ENCODE results near the gene TMEM59L. TPM values are rescaled to one million over a fixed set of nuclear protein-coding genes. Genes with fewer than 3 reads are reported as not detected.

TMEM59L gene
- total and polyA plus RNA-seq, 2 of the 13 experiments (the other 11 are each of a cell fraction or from before 2014, with no cell fraction given), result 0.97 to 5.5 TPM

GRCh38 chr19:18589380-18590272, 23.0 kb upstream of the TMEM59L start (continued):
- TF ChIP-seq ZFAT (CRISPR knock-in tag; conservative IDR thresholded peaks at IDR 0.05) (peak; percentile 89), ELF3 (CRISPR knock-in tag; IDR thresholded peaks at IDR 0.05) (peak; percentile 53; the same call in 1 of the 2 replicates), ZNF263 (CRISPR knock-in tag; IDR thresholded peaks at IDR 0.05) (peak; percentile 72), ZSCAN30 (CRISPR knock-in tag; IDR thresholded peaks at IDR 0.05) (peak; percentile 84; the same call in 1 of the 2 replicates), FOXK2 (IDR thresholded peaks at IDR 0.05) (no peak), ZNF362 (CRISPR knock-in tag; IDR thresholded peaks at IDR 0.05; ENCODE audit: borderline replicate concordance) (peak; percentile 43; the same call in 1 of the 2 replicates), ZNF264 (CRISPR knock-in tag; IDR thresholded peaks at IDR 0.05) (no peak; the same call in 1 of the 2 replicates), ZC3H13 (CRISPR knock-in tag; IDR thresholded peaks at IDR 0.05) (peak; percentile 81), ZNF589 (CRISPR knock-in tag; conservative IDR thresholded peaks at IDR 0.05) (no peak), ZNF878 (CRISPR knock-in tag; IDR thresholded peaks at IDR 0.05) (peak; percentile 93), PAX8 (CRISPR knock-in tag; IDR thresholded peaks at IDR 0.05; ENCODE audit: borderline replicate concordance) (peak; percentile 96; the same call in 1 of the 2 replicates), PHF5A (CRISPR knock-in tag; IDR thresholded peaks at IDR 0.05; ENCODE audit: low read depth, unreplicated experiment) (no peak), CEBPG (CRISPR knock-in tag; IDR thresholded peaks at IDR 0.05) (no peak), SP2 (CRISPR knock-in tag; IDR thresholded peaks at IDR 0.05) (peak; percentile 50; the same call in 1 of the 2 replicates), SATB2 (CRISPR knock-in tag; IDR thresholded peaks at IDR 0.05) (peak; percentile 96), IRF1 (CRISPR knock-in tag; IDR thresholded peaks at IDR 0.05; ENCODE audit: low read depth) (peak; percentile 92; the same call in 1 of the 2 replicates), FOXA3 (CRISPR knock-in tag; IDR thresholded peaks at IDR 0.05) (peak; percentile 39; the same call in 1 of the 2 replicates), ARID4A (CRISPR knock-in tag; IDR thresholded peaks at IDR 0.05; ENCODE audit: borderline replicate concordance) (peak; percentile 73), HNF4G (IDR thresholded peaks at IDR 0.05; ENCODE audit: borderline replicate concordance, low read depth, low read length) (no peak), HNF4G (CRISPR knock-in tag; IDR thresholded peaks at IDR 0.05; ENCODE audit: borderline replicate concordance, low read depth) (peak; percentile 49; the same call in 1 of the 2 replicates), HES4 (CRISPR knock-in tag; IDR thresholded peaks at IDR 0.05; ENCODE audit: borderline replicate concordance) (peak; percentile 100), SP4 (CRISPR knock-in tag; IDR thresholded peaks at IDR 0.05) (no peak), HBP1 (CRISPR knock-in tag; IDR thresholded peaks at IDR 0.05; ENCODE audit: low read depth) (no peak; the same call in 1 of the 2 replicates)
